ENCODE data around the gene BICD1.

BICD1 gene

GRCh38 chr12:32305163-32305562 is 198.5 kb downstream of the BICD1 start:
- Histone ChIP-seq H3K9me3 (ENCODE audit: insufficient read depth, low read length, severe bottlenecking) (no peaks in the 10 kb centered on the region), H3K9ac (ENCODE audit: low read depth, low read length) (no peak overlapping the region), H3K79me2 (ENCODE audit: insufficient read depth, low read length) (0 out of 2 replicates have a peak, but pooled peaks cover 4% of the 10 kb centered on the region), H2AFZ (ENCODE audit: low read depth, low read length) (no peak overlapping the region), H3K27ac (ENCODE audit: low read length) (no peak overlapping the region), H3K4me2 (ENCODE audit: insufficient read depth, low read length) (no peak overlapping the region), H3K27me3 (ENCODE audit: insufficient read depth, low read length, poor library complexity) (no peaks in the 10 kb centered on the region), H4K20me1 (ENCODE audit: insufficient read depth, low read length) (no peaks in the 10 kb centered on the region), H3K36me3 (ENCODE audit: insufficient read depth, low read length) (peaks cover 30% of the 10 kb centered on the region), H3K4me1 (ENCODE audit: insufficient read depth, low read length) (no peaks in the 10 kb centered on the region), H3K4me3 (ENCODE audit: low read depth in 1 of 2, low read length in 2 of 2) (no peak overlapping the region)
- DNase-seq (no peak), ATAC-seq (ENCODE audit: insufficient read depth, low read depth) (no peak)
- TF ChIP-seq EZH2 (IDR thresholded peaks at IDR 0.05; ENCODE audit: borderline replicate concordance, low read depth, low read length, severe bottlenecking) (no peak), CTCF (IDR thresholded peaks at IDR 0.05; ENCODE audit: borderline replicate concordance, extremely low read depth, low read length, poor library complexity, severe bottlenecking) (peak; percentile 50)

DNA sequence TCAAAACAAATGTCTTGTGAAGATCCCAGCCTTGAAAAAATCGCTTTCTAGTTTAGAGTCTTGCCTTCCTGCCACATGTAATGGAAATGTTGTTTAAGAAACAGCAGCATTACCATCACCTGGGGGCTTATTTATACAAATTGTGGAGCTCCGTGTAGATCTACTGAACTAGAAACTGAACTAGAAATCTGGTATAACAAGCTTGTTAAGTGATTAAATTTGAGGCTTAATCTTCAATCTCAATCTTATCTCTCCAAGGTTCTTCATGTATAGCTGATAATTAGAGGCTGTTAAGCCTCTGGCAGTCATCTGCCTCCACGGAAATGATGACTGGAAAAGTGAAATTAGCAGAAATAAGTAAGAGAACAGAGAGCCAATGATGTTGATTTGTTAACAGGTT is 200.7 kb downstream of the BICD1 start:
- no peak for ATAC-seq (ENCODE audit: insufficient read depth, low read depth)
- Histone ChIP-seq H3K27ac (ENCODE audit: low read length) (no peak overlapping the region), H3K4me2 (ENCODE audit: insufficient read depth, low read length) (no peak overlapping the region), H3K4me3 (ENCODE audit: low read depth in 1 of 2, low read length in 2 of 2) (no peak overlapping the region), H4K20me1 (ENCODE audit: insufficient read depth, low read length) (no peaks in the 10 kb centered on the region), H3K36me3 (ENCODE audit: insufficient read depth, low read length) (peaks cover 30% of the 10 kb centered on the region), H3K4me1 (ENCODE audit: insufficient read depth, low read length) (peaks cover 4% of the 10 kb centered on the region; the same call in 1 of the 2 replicates), H3K27me3 (ENCODE audit: insufficient read depth, low read length, poor library complexity) (no peaks in the 10 kb centered on the region), H2AFZ (ENCODE audit: low read depth, low read length) (no peak overlapping the region), H3K9ac (ENCODE audit: low read depth, low read length) (no peak overlapping the region), H3K9me3 (ENCODE audit: insufficient read depth, low read length, severe bottlenecking) (no peaks in the 10 kb centered on the region), H3K79me2 (ENCODE audit: insufficient read depth, low read length) (0 out of 2 replicates have a peak, but pooled peaks cover 4% of the 10 kb centered on the region)
- DNase-seq, result no peak
- TF ChIP-seq CTCF (IDR thresholded peaks at IDR 0.05; ENCODE audit: borderline replicate concordance, extremely low read depth, low read length, poor library complexity, severe bottlenecking) (no peak), EZH2 (IDR thresholded peaks at IDR 0.05; ENCODE audit: borderline replicate concordance, low read depth, low read length, severe bottlenecking) (no peak)

- H3K4me2 ChIP-seq (ENCODE audit: insufficient read depth, low read length), result no peak overlapping the region
- ATAC-seq (ENCODE audit: insufficient read depth, low read depth) (no peak), DNase-seq (no peak)
- no peaks in the 10 kb centered on the region for H3K27me3 ChIP-seq (ENCODE audit: insufficient read depth, low read length, poor library complexity)
- peaks cover 22% of the 10 kb centered on the region for H3K36me3 ChIP-seq (ENCODE audit: insufficient read depth, low read length)
- no peak overlapping the region for H2AFZ ChIP-seq (ENCODE audit: low read depth, low read length)
- no peak for TF ChIP-seq CTCF (IDR thresholded peaks at IDR 0.05; ENCODE audit: borderline replicate concordance, extremely low read depth, low read length, poor library complexity, severe bottlenecking)
- no peak for TF ChIP-seq EZH2 (IDR thresholded peaks at IDR 0.05; ENCODE audit: borderline replicate concordance, low read depth, low read length, severe bottlenecking)
- no peaks in the 10 kb centered on the region for H4K20me1 ChIP-seq (ENCODE audit: insufficient read depth, low read length)
- H3K9ac ChIP-seq (ENCODE audit: low read depth, low read length), result no peak overlapping the region
- H3K27ac ChIP-seq (ENCODE audit: low read length), result no peak overlapping the region
- no peaks in the 10 kb centered on the region for H3K9me3 ChIP-seq (ENCODE audit: insufficient read depth, low read length, severe bottlenecking)
- H3K79me2 ChIP-seq (ENCODE audit: insufficient read depth, low read length), result no peaks in the 10 kb centered on the region
- H3K4me3 ChIP-seq (ENCODE audit: low read depth in 1 of 2, low read length in 2 of 2), result no peak overlapping the region
- peaks cover 4% of the 10 kb centered on the region; the same call in 1 of the 2 replicates for H3K4me1 ChIP-seq (ENCODE audit: insufficient read depth, low read length)
Measured at GRCh38 chr12:32309811-32310736, 203.4 kb downstream of the BICD1 start.

All from DND-41 (cell line).